T-helper 17 cell (primary cell): Measurements from ENCODE around the gene GRK2. TPM values are rescaled to one million over a fixed set of nuclear protein-coding genes. Genes with fewer than 3 reads are reported as not detected.

Experiments
- ATAC-seq: fragments of 150-1000 bp; cut with Tn5 transposase; 2 replicates; pipeline ENCODE4 v1.10.0; 2021; ENCODE audit warnings: mild to moderate bottlenecking, moderate library complexity
- DNase-seq, 3 donors: peaks; one replicate each; pipeline versions ENCODE4 v3.0.0 to v3.0.0-alpha.2; 2020 to 2021
- H3K9me3 ChIP-seq: one replicate; pipeline ENCODE4 v1.7.0; 2013; ENCODE audit warnings: low read length, mild to moderate bottlenecking; ENCODE audit not compliant: control insufficient read depth, poor library complexity, severe bottlenecking
- H3K27ac Mint-ChIP-seq: one replicate; pipeline ENCODE4 v1.8.0; 2022; ENCODE audit warnings: mild to moderate bottlenecking, moderate library complexity, mixed read lengths
- H3K27me3 Mint-ChIP-seq: one replicate; pipeline ENCODE4 v1.8.0; 2022; ENCODE audit warnings: mixed read lengths
- H3K36me3 Mint-ChIP-seq: one replicate; pipeline ENCODE4 v1.8.0; 2022; ENCODE audit warnings: low read depth, mixed read lengths
- H3K4me1 Mint-ChIP-seq: one replicate; pipeline ENCODE4 v1.8.0; 2022; ENCODE audit warnings: mild to moderate bottlenecking, mixed read lengths
- H3K4me3 Mint-ChIP-seq: one replicate; pipeline ENCODE4 v1.8.0; 2022; ENCODE audit warnings: mild to moderate bottlenecking, moderate library complexity, mixed read lengths
- total RNA-seq, 4 donors: library from RNA in 2 of 4; stranded (reverse) in 2 of 4; gene quantifications; one replicate each; pipeline ENCODE4 v1.2.3 and lab custom pipeline; 2022 to 2026

Gene GRK2
- total RNA-seq, 2 donors from 2014 or later, result 264 to 276 TPM

DNA sequence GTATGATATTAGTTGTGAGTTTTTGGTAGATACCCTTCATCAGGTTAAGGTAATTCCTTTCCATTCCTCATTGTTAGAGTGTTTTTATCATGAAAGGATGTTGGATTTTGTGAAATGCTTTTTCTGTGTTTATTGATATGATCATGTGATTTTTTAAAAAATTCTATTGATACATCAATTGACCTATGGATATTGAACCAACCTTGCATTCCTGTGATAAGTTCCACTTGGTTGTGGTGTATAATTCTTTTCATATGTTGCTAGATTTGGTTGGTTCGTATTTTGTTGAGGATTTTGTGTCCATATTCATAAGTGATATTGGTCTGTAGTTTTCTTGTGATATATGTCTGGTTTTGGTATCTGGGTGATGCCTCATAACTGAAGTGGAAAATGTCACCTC lies 29.6 kb downstream of the GRK2 start:
- H3K9me3 ChIP-seq, result peaks cover 6% of the 10 kb centered on the region
- Mint-ChIP-seq H3K4me3 (no peak overlapping the region), H3K4me1 (peaks cover 34% of the 10 kb centered on the region), H3K27me3 (no peaks in the 10 kb centered on the region), H3K36me3 (peaks cover 6% of the 10 kb centered on the region), H3K27ac (peak overlapping the region; percentile 27)
- no peak for DNase-seq
- ATAC-seq, result no peak

DNA sequence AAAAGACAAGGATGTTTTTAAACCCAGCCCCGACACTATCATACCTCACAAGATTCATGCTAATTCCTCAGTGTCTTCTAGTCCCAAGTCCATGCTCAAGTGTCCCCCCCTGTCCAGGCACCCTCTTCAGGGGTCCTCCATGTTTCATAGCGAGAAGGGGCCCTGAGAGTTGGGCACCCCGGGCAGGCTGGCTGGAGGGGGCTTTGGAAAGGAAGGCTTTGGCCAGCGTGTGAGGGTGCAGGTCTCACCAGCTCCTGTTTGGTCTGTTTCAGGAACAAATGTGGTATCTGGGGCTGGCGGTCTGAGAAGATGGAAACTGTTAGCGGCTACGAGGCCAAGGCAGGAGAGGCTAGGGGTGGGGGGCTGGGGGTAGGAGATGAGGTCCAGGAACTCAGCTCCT lies 32.5 kb downstream of the GRK2 start:
- no peaks in the 10 kb centered on the region for H3K27me3 Mint-ChIP-seq
- peak overlapping the region; percentile 29 for H3K27ac Mint-ChIP-seq
- ATAC-seq (no peak), DNase-seq (no peak)
- H3K4me1 Mint-ChIP-seq, result peaks cover 16% of the 10 kb centered on the region
- no peak overlapping the region for H3K4me3 Mint-ChIP-seq
- peaks cover 6% of the 10 kb centered on the region for H3K9me3 ChIP-seq
- peaks cover 6% of the 10 kb centered on the region for H3K36me3 Mint-ChIP-seq

DNA sequence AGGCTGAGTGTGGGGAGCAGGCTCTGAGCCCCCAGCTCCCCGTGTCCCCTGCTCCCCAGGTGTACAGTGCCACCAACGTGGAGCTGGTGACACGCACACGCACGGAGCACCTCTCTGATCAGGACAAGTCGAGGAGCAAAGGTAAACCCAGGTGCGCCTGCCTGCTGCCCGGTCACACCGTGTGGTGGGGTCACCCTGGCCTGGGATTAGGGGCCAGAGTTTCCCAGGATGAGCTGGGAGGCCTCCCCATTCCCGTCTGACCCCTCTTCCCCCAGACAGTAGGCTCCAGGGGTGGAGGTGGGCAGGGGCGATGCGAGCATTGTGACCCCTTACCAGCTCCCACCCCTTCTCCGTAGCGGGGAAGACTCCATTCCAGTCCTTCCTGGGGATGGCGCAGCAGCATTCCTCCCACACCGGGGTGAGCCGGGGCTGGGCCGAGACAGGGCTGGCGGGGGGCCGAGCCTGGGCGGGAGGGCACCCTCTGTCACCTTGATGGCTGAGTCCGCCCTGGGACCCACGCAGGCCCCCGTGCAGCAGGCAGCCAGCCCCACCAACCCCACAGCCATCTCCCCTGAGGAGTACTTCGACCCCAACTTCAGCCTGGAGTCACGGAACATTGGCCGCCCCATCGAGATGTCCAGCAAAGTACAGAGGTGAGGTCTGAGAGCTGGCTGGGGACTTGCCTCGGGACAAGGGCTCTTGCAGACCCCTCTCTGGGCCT lies 33.4 kb downstream of the GRK2 start:
- H3K27me3 Mint-ChIP-seq, result no peaks in the 10 kb centered on the region
- no peak for ATAC-seq
- H3K27ac Mint-ChIP-seq, result no peak overlapping the region
- no peak overlapping the region for H3K4me3 Mint-ChIP-seq
- H3K36me3 Mint-ChIP-seq, result peaks cover 6% of the 10 kb centered on the region
- peaks cover 6% of the 10 kb centered on the region for H3K9me3 ChIP-seq
- H3K4me1 Mint-ChIP-seq, result peaks cover 17% of the 10 kb centered on the region
- DNase-seq, result no peak

DNA sequence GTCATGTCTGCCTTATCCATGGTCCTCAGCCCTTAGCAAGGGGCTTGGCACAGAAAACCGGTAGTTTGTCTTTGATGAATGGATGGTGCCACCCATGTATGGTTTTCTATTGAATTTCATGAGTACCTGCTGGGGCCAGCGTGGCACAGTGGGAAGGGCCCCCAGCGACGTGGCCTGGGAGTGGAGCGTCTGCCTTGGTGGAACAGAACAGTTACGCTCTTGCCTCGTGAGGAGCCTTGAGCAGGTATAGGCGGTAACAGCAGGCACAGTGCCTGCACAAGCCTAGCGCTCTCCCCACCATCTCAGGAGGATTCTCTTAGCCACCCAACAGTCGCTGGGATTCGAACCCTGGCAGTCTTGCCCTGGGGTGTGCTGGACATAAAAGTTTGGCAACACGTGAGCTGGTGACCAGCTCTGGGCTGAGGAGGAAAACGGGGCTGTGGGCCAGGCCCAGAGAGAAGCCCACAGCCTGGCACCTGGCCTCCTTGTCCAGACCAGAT lies 34.0 kb downstream of the GRK2 start:
- no peak for DNase-seq
- peaks cover 4% of the 10 kb centered on the region for H3K36me3 Mint-ChIP-seq
- H3K4me1 Mint-ChIP-seq, result peaks cover 18% of the 10 kb centered on the region
- H3K27ac Mint-ChIP-seq, result no peak overlapping the region
- H3K4me3 Mint-ChIP-seq, result no peak overlapping the region
- no peaks in the 10 kb centered on the region for H3K27me3 Mint-ChIP-seq
- peaks cover 6% of the 10 kb centered on the region for H3K9me3 ChIP-seq
- no peak for ATAC-seq

DNA sequence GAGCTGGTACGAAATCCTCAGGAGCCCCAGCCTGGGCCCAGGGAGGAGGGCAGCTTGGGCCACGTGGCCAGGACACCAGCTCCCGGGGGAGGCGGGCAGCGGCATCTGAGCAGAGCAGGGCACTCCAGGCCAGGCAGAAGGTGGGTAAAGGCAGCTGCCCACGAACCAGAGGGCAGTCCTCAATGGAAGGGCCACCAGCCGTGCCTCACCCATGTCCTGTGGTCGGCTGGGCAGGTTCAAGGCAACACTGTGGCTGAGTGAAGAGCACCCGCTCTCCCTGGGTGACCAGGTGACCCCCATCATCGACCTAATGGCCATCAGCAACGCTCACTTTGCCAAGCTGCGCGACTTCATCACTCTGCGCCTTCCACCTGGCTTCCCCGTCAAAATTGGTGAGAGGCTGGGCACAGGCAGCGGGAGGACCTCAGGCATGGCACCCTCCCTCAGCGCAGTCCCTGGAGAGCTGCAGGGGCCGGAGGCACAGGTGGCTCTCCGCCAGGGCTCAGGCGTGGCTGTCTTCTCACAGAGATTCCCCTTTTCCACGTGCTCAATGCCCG lies 34.6 kb downstream of the GRK2 start:
- Mint-ChIP-seq H3K36me3 (peaks cover 4% of the 10 kb centered on the region), H3K27ac (no peak overlapping the region), H3K4me1 (peaks cover 18% of the 10 kb centered on the region), H3K27me3 (no peaks in the 10 kb centered on the region), H3K4me3 (no peak overlapping the region)
- H3K9me3 ChIP-seq, result peaks cover 1% of the 10 kb centered on the region
- DNase-seq (peak in 1 of 3 donors; percentile 7), ATAC-seq (no peak)

DNA sequence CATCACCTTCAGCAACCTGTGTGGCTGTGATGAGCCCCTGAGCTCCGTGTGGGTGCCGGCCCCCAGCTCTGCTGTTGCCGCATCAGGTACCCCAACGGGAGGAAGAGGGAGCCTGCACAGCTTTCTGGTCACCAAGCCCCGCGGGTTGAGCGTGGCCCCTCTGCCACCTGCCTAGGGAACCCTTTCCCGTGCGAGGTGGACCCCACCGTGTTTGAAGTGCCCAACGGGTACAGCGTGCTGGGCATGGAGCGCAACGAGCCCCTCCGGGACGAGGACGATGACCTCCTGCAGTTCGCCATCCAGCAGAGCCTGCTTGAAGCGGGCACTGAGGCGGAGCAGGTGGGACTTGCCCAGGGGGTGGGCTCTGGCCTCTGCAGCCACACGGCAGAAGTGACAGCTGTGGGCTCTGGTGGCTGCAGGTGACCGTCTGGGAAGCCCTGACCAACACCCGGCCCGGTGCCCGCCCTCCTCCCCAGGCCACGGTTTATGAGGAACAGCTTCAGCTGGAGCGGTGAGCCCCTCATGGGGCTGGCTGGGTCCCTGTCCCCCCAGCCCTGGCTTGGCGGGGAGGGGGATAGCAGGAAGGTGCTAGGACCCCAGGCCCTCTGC lies 35.1 kb downstream of the GRK2 start:
- Mint-ChIP-seq H3K4me3 (no peak overlapping the region), H3K4me1 (peaks cover 18% of the 10 kb centered on the region), H3K27ac (no peak overlapping the region), H3K36me3 (peaks cover 4% of the 10 kb centered on the region), H3K27me3 (no peaks in the 10 kb centered on the region)
- ATAC-seq (no peak), DNase-seq (peak in 1 of 3 donors; percentile 5)
- no peaks in the 10 kb centered on the region for H3K9me3 ChIP-seq

DNA sequence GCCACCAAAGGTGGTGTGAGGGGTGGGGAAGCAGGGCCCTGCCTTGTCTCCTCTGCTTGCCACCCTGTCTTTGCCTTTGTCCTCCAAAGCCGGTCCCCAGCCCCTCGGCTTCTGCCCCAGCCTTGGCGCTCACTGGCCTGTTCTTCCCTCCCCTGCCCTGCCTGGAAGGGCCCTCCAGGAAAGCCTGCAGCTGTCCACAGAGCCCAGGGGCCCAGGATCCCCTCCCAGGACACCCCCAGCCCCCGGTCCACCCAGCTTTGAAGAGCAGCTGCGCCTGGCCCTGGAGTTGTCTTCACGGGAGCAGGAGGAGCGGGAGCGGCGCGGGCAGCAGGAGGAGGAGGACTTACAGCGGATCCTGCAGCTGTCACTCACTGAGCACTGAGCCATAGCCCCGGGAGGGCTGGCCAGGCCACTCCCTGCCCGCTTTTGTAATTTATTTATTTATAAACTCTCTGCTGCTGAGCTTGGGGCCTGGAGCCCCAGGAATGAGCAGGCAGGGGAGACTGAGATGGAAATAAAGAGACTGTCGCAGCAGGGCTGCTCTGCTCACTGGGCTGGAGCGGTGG lies 35.8 kb downstream of the GRK2 start:
- peaks cover 18% of the 10 kb centered on the region for H3K4me1 Mint-ChIP-seq
- no peak for ATAC-seq
- H3K27ac Mint-ChIP-seq, result peak overlapping the region; percentile 61
- H3K4me3 Mint-ChIP-seq, result peak overlapping the region; percentile 74
- H3K36me3 Mint-ChIP-seq, result peaks cover under 1% of the 10 kb centered on the region
- H3K27me3 Mint-ChIP-seq, result no peaks in the 10 kb centered on the region
- peak in 1 of 3 donors; percentile 6 for DNase-seq
- H3K9me3 ChIP-seq, result no peaks in the 10 kb centered on the region

DNA sequence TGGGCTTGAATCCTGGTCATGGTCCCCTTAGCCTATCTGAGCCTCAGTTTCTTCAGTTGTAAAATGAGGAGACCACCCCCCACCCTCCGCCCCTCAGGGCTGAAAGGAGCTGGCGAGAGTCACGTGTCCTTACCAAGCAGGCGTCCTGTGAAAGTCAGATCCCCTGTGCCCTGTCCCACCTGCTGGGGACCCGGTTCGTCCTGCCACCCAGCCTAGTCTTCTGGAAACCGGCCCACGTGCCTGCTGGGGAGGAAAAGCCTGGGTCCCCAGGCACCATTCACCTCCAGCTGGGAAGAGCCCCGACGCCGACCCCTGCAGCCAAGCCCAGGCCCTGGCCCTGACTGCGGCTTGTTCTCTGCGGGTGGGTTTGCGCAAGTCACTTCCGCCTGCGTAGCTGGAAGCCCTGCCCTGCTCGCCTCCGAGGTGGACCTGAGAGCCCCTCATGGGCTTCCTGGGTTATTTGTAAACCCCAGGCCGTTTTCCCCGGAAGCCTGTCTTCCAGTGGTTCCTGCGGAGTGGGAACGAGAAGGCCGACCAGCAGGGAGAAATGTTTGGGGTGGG lies 36.4 kb downstream of the GRK2 start:
- H3K9me3 ChIP-seq, result no peaks in the 10 kb centered on the region
- peak overlapping the region; percentile 61 for H3K27ac Mint-ChIP-seq
- H3K27me3 Mint-ChIP-seq, result no peaks in the 10 kb centered on the region
- no peak for DNase-seq
- ATAC-seq, result peak; percentile 25
- H3K36me3 Mint-ChIP-seq, result no peaks in the 10 kb centered on the region
- H3K4me3 Mint-ChIP-seq, result peak overlapping the region; percentile 74
- peaks cover 18% of the 10 kb centered on the region for H3K4me1 Mint-ChIP-seq

DNA sequence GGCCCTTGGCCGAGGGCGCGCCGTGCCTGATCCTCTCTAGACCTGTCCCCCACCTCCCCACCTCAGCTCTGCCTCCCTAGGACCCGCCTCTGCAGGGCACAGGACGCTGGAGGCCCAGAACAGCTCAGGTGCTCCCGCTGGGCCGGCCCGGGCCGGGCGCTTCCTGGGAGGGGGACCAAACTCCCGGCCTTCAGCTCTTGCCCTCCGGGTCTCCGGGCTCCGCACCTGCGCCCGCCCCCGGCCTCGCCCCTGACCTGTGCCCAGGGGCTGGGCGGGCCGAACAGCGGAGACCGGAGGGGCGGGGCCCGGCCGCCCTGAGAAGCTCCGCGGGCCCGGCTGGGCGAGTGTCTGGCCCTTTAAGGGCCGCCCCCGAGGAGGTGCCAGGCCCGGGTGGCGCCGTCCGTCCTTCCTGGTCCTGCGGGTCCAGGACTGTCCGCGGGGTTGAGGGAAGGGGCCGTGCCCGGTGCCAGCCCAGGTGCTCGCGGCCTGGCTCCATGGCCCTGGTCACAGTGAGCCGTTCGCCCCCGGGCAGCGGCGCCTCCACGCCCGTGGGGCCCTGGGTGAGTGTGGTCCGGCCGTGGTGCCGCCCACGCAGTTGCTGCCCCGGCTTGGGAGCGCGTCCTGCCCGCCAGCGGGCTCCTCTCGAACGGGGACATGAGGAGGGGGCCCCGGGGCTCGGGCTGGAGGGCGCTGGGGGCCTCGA lies 37.0 kb downstream of the GRK2 start, which contains the start of gene SSH3:
TSS of gene SSH3 (plus strand) at position 399 of the 703 bp plus-strand sequence. CDS start at position 495, 96 bp downstream.
- H3K36me3 Mint-ChIP-seq, result no peaks in the 10 kb centered on the region
- peaks cover 15% of the 10 kb centered on the region for H3K4me1 Mint-ChIP-seq
- no peaks in the 10 kb centered on the region for H3K27me3 Mint-ChIP-seq
- DNase-seq (peak in 2 of 3 donors; percentile 41 to 50), ATAC-seq (peak; percentile 79)
- H3K9me3 ChIP-seq, result no peaks in the 10 kb centered on the region
- H3K4me3 Mint-ChIP-seq, result peak within 1 kb of the TSS; percentile 74
- H3K27ac Mint-ChIP-seq, result peak within 1 kb of the TSS; percentile 61

DNA sequence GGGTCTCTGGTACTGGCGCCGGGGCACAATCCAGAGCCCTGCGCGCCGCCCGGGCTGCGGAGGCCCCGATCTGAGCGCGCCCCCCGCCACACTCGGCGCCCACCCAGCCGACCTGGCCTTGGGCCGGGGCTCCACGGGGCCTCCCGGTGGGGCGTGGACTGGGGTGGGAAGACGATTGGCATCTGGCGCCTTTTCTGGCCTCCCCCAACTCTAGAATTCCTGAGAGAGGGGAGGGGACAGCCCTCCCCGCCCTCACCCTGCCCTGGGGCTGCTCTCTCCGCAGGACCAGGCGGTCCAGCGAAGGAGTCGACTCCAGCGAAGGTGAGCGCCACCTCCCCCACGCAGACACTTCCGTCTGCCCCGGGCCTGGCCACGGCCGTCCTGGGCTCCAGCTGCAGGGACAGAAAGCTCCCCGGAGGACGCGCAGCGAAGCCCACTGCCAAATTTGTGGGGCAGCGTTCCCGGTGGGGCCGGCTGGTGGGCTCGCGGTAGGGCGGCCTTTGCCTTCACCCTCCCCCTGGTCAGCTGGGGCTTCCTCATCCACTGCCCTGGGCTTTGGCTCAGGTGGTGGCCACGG lies 37.6 kb downstream of the GRK2 start:
- no peaks in the 10 kb centered on the region for H3K9me3 ChIP-seq
- H3K4me3 Mint-ChIP-seq, result peak overlapping the region; percentile 74
- peak; percentile 40 for ATAC-seq
- DNase-seq, result no peak
- H3K27me3 Mint-ChIP-seq, result no peaks in the 10 kb centered on the region
- peaks cover 11% of the 10 kb centered on the region for H3K4me1 Mint-ChIP-seq
- no peak overlapping the region for H3K27ac Mint-ChIP-seq
- no peaks in the 10 kb centered on the region for H3K36me3 Mint-ChIP-seq

DNA sequence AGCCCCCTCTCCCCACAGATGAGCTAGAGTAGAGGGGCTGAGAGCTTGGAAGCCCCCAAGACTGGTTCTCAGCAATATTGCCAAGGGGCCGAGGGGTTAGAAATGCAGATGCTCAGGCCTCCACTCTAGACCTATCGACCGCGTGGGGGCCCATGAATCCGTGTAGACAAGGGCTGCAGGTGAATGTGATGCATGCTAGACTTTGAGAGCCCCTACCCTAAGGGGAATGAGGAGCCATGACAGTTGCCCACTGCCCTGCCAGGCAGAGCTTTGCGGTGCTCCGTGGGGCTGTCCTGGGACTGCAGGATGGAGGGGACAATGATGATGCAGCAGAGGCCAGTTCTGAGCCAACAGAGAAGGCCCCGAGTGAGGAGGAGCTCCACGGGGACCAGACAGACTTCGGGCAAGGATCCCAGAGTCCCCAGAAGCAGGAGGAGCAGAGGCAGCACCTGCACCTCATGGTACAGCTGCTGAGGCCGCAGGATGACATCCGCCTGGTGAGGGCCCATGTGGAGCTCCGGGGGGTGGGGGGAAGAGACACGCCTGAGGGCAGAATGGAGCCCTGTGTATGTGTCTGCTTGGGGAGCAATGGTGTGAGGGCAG lies 38.3 kb downstream of the GRK2 start:
- H3K9me3 ChIP-seq, result no peaks in the 10 kb centered on the region
- Mint-ChIP-seq H3K4me1 (peaks cover 11% of the 10 kb centered on the region), H3K27ac (peak overlapping the region; percentile 14), H3K27me3 (no peaks in the 10 kb centered on the region), H3K4me3 (peak overlapping the region; percentile 74), H3K36me3 (no peaks in the 10 kb centered on the region)
- DNase-seq, result no peak
- no peak for ATAC-seq
